Panc1 (cell line): Measurements from ENCODE around the gene STS. TPM values are rescaled to one million over a fixed set of nuclear protein-coding genes. Genes with fewer than 3 reads are reported as not detected.

Experiments used
- ATAC-seq: fragments of 200-7000 bp; cut with Tn5 transposase; 2 replicates; pipeline ENCODE4 v1.9.1; 2020; ENCODE audit warnings: mild to moderate bottlenecking, moderate library complexity
- BruUV-seq: library from RNA; stranded (reverse); fragments of 400-500 nt; replicated peaks from 2 replicates; lab custom pipeline; 2021; lab: Mats Ljungman, UMichigan
- CTCF ChIA-PET: fragments of 300-600 bp; sonication (Branson Sonifier 250); formaldehyde crosslinking; loops from one replicate; lab custom pipeline; 2022; ENCODE audit warnings: antibody characterized with exemption; lab: Charles Lee
- POLR2A ChIA-PET: fragments of 300-600 bp; sonication (Branson Sonifier 250); formaldehyde crosslinking; loops from one replicate; lab custom pipeline; 2022; ENCODE audit warnings: antibody characterized with exemption; lab: Charles Lee
- DNase-seq: peaks from one replicate; pipeline ENCODE4 v3.0.0-alpha.2; 2010; ENCODE audit warnings: low read depth, low spot score
- H3K27ac ChIP-seq: 2 replicates; pipeline ENCODE4 v1.5.1; 2011; ENCODE audit warnings: mild to moderate bottlenecking, low read length, inconsistent platforms
- H3K27me3 ChIP-seq: fragments of 200-500 bp; sonication (Bioruptor generic); 2 replicates; pipeline ENCODE4 v1.6.0; 2014; ENCODE audit warnings: low read length, inconsistent platforms; ENCODE audit not compliant: control insufficient read depth, insufficient read depth
- H3K36me3 ChIP-seq: fragments of 200-500 bp; sonication (Bioruptor generic); 2 replicates; pipeline ENCODE4 v1.5.1; 2014; ENCODE audit warnings: inconsistent platforms, mild to moderate bottlenecking, low read length, moderate library complexity; ENCODE audit not compliant: control insufficient read depth, insufficient read depth
- H3K4me1 ChIP-seq: 2 replicates; pipeline ENCODE4 v1.5.1; 2011; ENCODE audit warnings: inconsistent platforms, mild to moderate bottlenecking, low read length, moderate library complexity; ENCODE audit not compliant: control insufficient read depth, insufficient read depth
- H3K4me3 ChIP-seq, 2 experiments: 2 replicates each; pipeline ENCODE4 v1.5.1; 2011 to 2012; ENCODE audit warnings: low read depth in 2 of 2, low read length in 2 of 2, mild to moderate bottlenecking in 2 of 2, inconsistent platforms in 1 of 2, moderate library complexity in 1 of 2
- H3K9me3 ChIP-seq: fragments of 200-500 bp; sonication (Bioruptor generic); 2 replicates; pipeline ENCODE4 v1.5.1; 2014; ENCODE audit warnings: low read depth, mild to moderate bottlenecking, inconsistent platforms, low read length, moderate library complexity; ENCODE audit not compliant: control insufficient read depth, insufficient read depth
- POLR2AphosphoS5 ChIP-seq: IDR thresholded peaks from 2 replicates; pipeline ENCODE4 v1.6.1; 2012; ENCODE audit warnings: mild to moderate bottlenecking, low read depth, low read length, moderate library complexity
- REST ChIP-seq, 2 experiments: IDR thresholded peaks; 2 replicates each; pipeline ENCODE4 v1.6.1; 2011 to 2012; ENCODE audit warnings: low read depth in 2 of 2, control low read depth in 1 of 2, low read length in 1 of 2, mild to moderate bottlenecking in 1 of 2, moderate library complexity in 1 of 2; ENCODE audit not compliant: insufficient read depth in 1 of 2
- SIN3A ChIP-seq: IDR thresholded peaks from 2 replicates; pipeline ENCODE4 v1.6.1; 2012; ENCODE audit warnings: low read depth, mild to moderate bottlenecking, low read length, moderate library complexity, borderline replicate concordance; ENCODE audit not compliant: insufficient read depth
- TCF7L2 ChIP-seq: IDR thresholded peaks from 2 replicates; pipeline ENCODE4 v1.6.1; 2011; ENCODE audit warnings: mild to moderate bottlenecking, low read depth, low read length, inconsistent platforms
- in situ Hi-C: cut with HindIII; loops from 2 replicates; pipeline ENCODE4 v1.10.0; 2016; ENCODE audit warnings: low sequenced_read_pairs, low pct_unique_long_range_greater_than_20kb
- intact Hi-C: fragments of 100-400 bp; cut with micrococcal nuclease; formaldehyde crosslinking; loops from one replicate; pipeline ENCODE4 v1.10.0; 2022; ENCODE audit not compliant: unreplicated experiment
- total RNA-seq: library from RNA; stranded (reverse); gene quantifications from one replicate; pipeline ENCODE4 v1.2.1, GENCODE V29; 2021; ENCODE audit not compliant: unreplicated experiment
- TF ChIP-seq, protein P1 (sequence below): fragments of 450-650 bp; IDR thresholded peaks from 2 replicates; pipeline ENCODE4 v1.5.1; 2017; ENCODE audit warnings: mild to moderate bottlenecking

Gene STS
- total RNA-seq, 1 experiment from 2014 or later = 2.0 TPM

DNA sequence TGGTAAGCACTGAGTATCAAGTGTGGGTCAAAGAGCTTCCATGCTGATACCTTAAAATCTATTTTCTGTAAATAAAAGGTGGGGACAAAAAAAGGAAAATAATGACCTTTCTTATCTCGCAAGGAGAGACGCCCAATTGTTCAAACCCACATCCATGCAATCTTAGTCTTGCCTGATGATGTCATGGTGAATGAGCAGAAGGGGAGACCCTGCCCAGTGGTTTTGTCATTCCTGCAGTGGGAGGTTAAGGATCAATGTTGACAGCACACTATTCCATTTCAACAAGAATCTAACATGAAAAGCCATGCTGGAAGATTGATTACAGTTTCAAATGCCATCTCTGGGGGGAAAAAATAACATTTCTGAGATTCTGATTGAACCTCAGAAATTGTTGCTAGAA is 41.2 kb downstream of the STS start:
- H3K9me3 ChIP-seq = no peaks in the 10 kb centered on the region
- intact Hi-C loops (no loop called here), in situ Hi-C loops (no loop called here)
- no peak overlapping the region for H3K27ac ChIP-seq
- no peaks in the 10 kb centered on the region for H3K27me3 ChIP-seq
- H3K4me1 ChIP-seq = no peaks in the 10 kb centered on the region
- H3K4me3 ChIP-seq = no peak overlapping the region
- CTCF ChIA-PET = no interaction called here
- ATAC-seq (no peak), DNase-seq (no peak)
- POLR2A ChIA-PET = no interaction called here
- no peaks in the 10 kb centered on the region for H3K36me3 ChIP-seq
- TF ChIP-seq POLR2AphosphoS5 = no peak
- TF ChIP-seq TCF7L2 = no peak
- TF ChIP-seq, protein P1, sequence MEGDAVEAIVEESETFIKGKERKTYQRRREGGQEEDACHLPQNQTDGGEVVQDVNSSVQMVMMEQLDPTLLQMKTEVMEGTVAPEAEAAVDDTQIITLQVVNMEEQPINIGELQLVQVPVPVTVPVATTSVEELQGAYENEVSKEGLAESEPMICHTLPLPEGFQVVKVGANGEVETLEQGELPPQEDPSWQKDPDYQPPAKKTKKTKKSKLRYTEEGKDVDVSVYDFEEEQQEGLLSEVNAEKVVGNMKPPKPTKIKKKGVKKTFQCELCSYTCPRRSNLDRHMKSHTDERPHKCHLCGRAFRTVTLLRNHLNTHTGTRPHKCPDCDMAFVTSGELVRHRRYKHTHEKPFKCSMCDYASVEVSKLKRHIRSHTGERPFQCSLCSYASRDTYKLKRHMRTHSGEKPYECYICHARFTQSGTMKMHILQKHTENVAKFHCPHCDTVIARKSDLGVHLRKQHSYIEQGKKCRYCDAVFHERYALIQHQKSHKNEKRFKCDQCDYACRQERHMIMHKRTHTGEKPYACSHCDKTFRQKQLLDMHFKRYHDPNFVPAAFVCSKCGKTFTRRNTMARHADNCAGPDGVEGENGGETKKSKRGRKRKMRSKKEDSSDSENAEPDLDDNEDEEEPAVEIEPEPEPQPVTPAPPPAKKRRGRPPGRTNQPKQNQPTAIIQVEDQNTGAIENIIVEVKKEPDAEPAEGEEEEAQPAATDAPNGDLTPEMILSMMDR = no peak
- no peak for TF ChIP-seq REST (IDR thresholded peaks at IDR 0.05; ENCODE audit: insufficient read depth in 1 of 2, low read depth in 2 of 2, low read length in 1 of 2)
- TF ChIP-seq SIN3A = no peak
- BruUV-seq = no TSS peak

DNA sequence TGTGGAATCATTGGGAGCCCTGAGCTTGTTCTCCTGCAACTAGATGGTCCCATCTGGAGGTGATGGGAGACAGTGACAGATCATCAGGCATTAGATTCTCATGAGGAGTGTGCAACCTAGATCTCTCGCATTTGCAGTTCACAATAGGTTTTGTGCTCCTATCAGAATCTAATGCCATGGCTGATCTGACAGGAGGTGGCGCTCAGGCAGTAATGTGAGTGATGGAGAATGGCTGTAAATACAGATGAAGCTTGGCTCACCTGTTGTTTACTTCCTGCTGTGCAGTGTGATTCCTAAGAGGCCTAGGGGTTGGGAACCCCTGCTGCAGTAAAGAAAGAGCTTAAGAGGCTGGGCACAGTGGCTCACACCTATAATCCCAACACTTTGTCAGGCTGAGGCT is 42.6 kb downstream of the STS start:
- Histone ChIP-seq H3K27ac (no peak overlapping the region), H3K4me3 (no peak overlapping the region), H3K9me3 (no peaks in the 10 kb centered on the region), H3K36me3 (no peaks in the 10 kb centered on the region), H3K4me1 (no peaks in the 10 kb centered on the region), H3K27me3 (no peaks in the 10 kb centered on the region)
- BruUV-seq = no TSS peak
- intact Hi-C loops = no loop called here
- ChIA-PET POLR2A (no interaction called here), CTCF (no interaction called here)
- TF ChIP-seq, protein P1 = no peak
- TF ChIP-seq REST (IDR thresholded peaks at IDR 0.05; ENCODE audit: insufficient read depth in 1 of 2, low read depth in 2 of 2, low read length in 1 of 2) = no peak
- in situ Hi-C loops = no loop called here
- no peak for DNase-seq
- ATAC-seq = no peak
